HG02798 (cell line): Measurements from ENCODE around the gene PTCSC3.
A peak's percentile ranks its signal among the peaks of the same experiment; 100 is the strongest.
"Not testable (repeated sequence)": the region's sequence is repeated elsewhere in the genome, so short reads cannot be mapped to it uniquely, and the experiment has no call there.

ENCODE experiments used
- ATAC-seq: cut with Tn5 transposase; IDR thresholded peaks from one replicate; pipeline ENCODE4 v1.9.1; 2021; ENCODE audit warnings: mild to moderate bottlenecking; ENCODE audit not compliant: unreplicated experiment, poor library complexity

The PTCSC3 gene

DNA sequence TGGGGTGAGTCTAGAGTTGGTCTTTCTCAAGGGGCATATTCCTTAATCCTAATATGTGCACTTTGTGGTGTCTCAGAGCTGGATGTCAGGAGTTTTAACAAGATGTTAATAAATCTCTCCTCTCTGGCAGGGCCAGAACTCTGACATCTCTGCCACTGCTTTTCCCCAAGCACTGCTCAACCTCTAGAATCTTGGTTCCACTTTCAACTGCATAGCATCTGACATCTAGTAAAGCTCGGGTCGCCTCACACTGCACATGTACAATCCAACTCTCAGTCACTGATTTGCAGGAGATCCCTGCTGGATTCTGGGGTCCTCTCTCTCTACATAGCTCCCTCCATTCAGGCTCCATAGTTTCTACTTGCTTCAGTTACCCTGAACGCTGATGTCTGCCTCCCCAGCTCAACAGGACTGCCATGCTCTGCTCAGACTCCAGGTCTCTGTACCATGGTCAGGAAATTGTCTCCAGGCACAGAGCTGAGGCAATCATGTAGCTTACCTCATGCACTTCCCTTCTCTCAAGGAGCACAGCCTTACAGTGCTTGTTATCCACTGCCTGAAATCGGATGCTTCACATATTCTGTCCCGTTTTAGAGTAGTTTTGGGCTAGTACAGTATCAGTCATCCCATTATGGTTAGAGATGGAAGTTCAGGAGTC, 1.6 kb downstream of the PTCSC3 start:
- ATAC-seq = no peak

DNA sequence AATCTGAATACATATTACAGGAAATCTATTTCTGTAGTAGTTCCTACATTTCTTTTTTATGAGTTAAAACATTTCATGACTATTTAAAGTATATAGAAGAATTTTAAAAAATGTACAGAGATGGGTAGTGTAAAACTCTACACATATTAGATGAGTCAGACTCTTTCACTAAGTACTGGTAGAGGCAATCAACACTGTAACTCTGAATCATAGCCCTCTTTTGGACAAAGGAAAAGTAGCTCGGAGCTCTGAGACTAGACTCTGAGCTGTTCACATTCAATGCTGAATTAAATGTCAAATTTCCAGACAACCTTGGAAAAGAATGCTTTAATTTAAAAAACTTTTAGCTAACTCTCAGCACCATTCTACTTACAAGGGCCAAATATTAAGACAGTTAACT, 3.4 kb downstream of the PTCSC3 start:
- ATAC-seq = no peak

DNA sequence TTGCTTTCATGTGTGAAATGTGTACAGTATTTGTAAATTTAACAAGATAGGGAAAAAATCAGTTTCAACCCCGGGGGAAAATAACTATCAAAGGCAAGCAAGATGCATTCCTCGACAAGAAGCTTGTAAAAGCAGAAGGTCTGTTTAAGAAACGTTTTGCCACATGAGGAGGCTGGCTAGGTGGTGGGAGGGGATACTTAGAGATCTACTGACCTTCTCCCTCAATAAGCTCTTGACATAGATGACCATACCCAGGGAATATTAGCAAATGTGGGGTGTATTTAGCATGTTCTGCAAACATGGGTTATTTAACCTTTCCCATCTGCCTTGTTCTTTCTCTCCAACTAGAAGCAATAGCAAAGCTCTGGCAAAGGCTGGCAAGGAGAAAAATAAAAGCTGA, 4.9 kb downstream of the PTCSC3 start:
- ATAC-seq = no peak

DNA sequence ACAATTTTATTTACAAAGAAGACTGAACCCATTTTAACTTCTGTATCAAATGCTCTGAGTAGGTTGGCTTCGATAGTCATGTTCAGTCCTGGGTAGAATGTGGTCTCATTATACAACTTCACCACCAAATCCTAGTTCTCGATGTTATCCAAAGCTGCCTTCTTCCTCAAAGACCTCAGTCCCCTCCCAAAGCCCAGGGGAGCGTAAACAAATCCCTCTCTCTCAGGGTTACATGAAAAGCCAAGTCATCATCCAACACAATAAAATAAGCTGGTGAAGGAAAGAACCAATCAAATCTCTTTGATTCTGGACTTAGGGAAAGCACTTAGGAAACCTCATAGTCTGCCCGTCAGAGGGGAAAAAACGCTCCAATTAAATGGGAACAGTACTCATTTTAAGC, 9.1 kb downstream of the PTCSC3 start:
- no peak for ATAC-seq

- no peak for ATAC-seq
These were observed 13.1 kb downstream of the PTCSC3 start for GRCh38 chr14:36163451-36163850.

DNA sequence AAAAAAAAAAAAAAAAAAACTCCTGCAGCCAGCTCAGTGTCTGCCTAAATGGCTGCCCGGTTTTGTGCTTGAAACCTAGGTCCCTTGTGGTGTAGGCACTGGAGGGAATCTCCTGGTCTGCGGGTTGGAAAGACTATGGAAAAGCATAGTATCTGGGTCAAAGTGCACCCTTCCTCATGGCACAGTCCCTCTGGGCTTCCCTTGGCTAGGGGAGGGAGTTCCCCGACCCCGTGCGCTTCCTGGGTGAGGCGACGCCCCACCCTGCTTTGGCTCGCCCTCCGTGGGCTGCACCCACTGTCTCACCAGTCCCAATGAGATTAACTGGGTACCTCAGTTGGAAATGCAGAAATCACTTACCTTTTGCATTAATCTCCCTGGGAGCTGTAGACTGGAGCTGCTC, 14.3 kb downstream of the PTCSC3 start:
- no peak for ATAC-seq

DNA sequence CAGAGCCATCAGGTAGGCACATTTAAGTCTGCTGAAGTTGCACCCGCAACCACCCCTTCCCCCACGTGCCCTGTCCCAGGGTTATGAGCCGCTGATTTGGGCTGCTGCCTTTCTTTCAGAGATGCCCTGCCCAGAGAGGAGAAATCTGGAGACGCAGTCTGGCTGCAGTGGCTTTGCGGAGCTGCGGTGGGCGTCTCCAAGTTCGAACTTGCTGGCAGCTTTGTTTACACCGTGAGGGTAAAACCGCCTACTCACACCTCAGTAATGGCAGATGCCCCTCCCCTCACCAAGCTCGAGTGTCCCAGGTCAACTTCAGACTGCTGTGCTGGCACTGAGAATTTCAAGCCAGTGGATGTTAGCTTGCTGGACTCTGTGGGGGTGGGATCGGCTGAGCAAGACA, 14.7 kb downstream of the PTCSC3 start:
- no peak for ATAC-seq

DNA sequence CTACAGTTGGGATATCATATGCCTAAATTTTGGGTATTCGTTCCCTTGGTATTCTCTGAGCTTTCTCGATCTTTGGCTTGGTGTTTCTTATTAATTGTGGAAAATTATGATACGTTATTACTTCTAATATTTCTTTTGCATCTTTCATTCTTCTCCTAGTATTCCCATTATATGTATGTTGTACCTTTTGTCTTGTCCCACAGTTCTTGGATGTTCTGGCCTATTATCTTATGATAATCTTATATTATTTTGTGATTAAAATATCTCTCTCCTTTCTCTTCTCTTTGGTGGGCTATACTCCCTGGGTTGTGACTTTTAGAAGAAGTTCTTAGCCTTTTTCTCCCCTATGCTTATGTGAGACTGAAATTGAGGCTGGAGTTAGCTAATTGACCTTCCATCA, 25.2 kb downstream of the PTCSC3 start:
- no peak for ATAC-seq

DNA sequence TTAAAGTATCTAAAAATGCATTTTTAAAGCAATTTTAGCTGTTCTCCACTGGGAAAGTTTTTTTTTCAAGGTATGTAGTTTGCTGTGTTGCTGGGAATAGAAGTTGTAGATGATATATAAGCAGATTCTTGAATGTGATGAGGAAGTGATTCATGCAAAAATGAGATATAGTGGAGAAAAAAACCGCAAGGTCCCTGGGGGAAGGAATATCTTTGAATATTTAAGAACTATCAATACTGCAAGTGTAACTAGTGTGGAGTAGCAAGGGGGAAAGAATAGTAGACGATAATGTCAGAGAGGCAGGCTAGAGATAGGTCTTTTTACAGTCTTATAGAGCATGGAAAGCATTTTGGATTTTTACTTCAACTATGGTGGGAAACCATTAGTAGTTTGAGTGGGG, 42.5 kb downstream of the PTCSC3 start:
- no peak for ATAC-seq

DNA sequence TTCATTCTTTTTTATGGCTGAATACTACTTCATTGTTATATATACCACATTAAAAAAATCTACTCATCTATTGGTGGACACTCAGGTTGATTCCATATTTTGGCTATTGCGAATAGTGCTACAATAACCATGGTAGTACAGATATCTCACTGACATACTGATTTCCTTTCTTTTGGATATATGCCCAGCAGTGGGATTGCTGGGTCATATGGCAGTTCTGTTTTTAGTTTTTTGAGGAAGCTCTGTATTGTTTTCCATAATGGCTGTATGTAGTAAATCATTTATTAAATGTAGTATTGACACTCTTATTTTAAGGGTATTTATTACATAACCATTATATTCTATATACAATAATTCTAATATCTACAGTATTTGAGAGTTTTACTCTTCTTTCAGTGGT, 43.7 kb downstream of the PTCSC3 start:
- ATAC-seq = no peak

GRCh38 chr14:36130186-36130585, 46.3 kb downstream of the PTCSC3 start:
- no peak for ATAC-seq

DNA sequence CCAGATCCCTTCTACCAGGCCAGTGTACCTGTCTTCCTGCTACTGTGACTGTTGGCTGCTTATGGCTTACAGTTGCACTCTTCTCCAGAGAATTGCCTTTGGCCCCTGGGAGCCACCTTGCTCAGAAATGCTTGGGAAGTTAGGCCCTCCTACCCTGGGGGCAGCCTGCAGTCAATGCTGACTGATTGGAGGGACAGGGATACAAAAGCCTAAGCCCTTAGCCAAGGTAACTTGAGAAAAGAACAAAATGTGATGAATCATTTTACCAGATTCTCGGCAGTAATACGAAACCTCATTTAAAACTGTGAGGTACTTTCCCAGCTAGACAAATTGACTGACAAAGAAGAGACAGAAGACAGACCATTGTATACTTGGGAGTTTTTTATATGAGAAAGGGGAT, 47.3 kb downstream of the PTCSC3 start:
- ATAC-seq = no peak

- ATAC-seq = no peak
These were observed 63.2 kb downstream of the PTCSC3 start for GRCh38 chr14:36113341-36113740.

DNA sequence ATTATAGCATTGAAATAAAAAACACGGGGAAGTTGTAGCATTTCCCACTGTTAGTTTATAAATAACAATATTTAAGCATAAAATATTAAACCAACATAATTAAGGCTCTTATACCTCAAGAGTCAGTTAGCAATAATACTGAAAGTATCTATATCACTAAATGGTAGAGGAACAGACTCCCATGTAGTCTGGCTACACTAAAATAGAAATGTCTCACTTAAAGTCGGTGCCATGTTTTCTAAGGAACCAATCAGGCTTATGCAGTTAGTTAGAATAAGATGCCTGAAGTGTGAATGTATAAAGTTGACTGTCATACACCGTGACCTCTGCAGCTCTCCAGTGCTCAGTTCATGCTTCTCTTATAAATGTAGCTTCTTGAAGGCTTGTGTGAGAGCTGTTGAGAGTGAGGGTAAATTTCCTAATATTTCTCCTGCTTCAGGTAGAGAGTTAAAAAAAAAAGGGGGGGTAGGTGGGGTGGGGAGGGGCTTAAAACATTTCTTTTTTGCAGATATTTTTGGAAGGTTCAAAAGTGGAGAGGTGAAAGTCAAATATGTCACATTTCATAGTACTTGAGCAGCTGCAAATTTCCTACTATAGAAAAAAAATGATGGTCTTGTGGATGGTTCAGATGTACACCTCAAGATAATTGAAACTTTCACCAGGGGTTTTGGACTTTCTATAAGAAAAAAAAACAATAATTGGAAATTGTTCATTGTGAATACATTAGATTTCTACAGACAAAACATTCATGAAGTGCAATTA, 64.5 kb downstream of the PTCSC3 start:
- no peak for ATAC-seq

- ATAC-seq = no peak
These were observed 71.1 kb downstream of the PTCSC3 start for GRCh38 chr14:36105401-36105800.

GRCh38 chr14:36104258-36104657, 72.3 kb downstream of the PTCSC3 start:
- not testable (repeated sequence) for ATAC-seq

- no peak for ATAC-seq
These were observed 76.9 kb downstream of the PTCSC3 start for GRCh38 chr14:36099619-36100018.

GRCh38 chr14:36097356-36097755, 79.2 kb downstream of the PTCSC3 start:
- ATAC-seq = no peak

DNA sequence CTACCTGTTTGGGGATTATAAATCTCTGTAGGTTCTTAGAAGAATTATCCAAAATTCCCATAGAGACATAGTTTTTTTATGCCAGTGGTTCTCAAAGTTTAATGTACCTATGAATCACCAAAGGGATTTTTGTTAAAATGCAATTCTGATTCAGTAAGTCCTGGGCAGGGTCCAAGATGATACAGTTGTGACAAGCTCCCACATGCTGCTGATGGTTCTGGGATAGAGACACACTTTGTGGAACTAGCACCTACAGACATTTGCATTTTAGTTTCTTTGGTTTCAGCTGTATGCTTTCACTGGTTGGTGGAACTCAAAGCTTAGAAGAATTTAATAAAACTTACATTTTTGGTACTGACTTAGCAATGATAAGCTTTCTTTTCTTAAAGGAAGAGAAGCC, 80.4 kb downstream of the PTCSC3 start:
- ATAC-seq = peak; percentile 57

DNA sequence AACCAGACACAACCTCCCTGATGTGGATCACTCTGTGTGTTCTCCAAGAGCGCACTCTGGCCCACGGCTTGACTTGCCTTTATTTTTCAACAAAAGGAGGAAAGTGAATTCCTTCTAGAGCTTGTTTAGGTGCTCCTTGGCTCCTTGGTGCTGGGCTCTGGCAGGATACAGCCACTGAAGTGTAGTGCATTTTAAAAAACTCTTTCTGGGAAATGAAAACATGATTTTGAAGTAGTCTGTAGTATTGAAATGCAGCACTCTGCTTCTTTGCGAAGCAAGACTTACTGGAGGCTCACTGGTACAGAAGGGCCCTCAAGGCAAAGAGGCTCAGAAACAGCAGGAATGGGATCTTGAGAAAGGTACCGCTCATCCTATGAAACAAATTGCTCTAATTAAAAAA, 81.6 kb downstream of the PTCSC3 start:
- ATAC-seq = no peak

- ATAC-seq = peak; percentile 81
These were observed 85.4 kb downstream of the PTCSC3 start for GRCh38 chr14:36091096-36091495.

DNA sequence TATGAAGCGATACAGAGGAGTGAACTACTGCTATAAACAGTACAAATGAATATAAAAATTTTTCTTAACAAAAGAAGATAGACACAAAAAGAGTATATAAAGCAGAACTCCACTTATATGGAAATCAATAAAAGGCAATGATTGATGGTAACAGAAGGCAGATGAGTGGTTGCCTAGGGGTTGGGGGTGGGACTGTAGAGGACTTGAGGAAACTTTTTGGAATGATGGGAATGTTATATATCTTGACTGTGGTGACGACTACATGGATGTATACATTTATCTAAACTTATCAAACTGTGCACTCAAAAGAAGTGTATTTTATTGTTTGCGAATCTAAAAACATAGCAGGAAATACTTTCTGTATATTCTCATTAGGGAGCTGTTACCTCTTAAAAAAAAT, 89.1 kb downstream of the PTCSC3 start:
- no peak for ATAC-seq
